CD14-positive monocyte (primary cell): ENCODE data around the gene RAPGEF1. TPM values are rescaled to one million over a fixed set of nuclear protein-coding genes. Genes with fewer than 3 reads are reported as not detected.

Experiments
- DNase-seq, 3 donors: peaks; one replicate each; pipeline ENCODE4 v3.0.0-alpha.2; 2011 to 2022
- H2AFZ ChIP-seq: 2 replicates; pipeline ENCODE4 v1.6.0; 2012; ENCODE audit warnings: mild to moderate bottlenecking, low read depth, low read length, inconsistent platforms; ENCODE audit not compliant: insufficient read depth, poor library complexity, severe bottlenecking
- H3K27ac ChIP-seq, 2 donors: 1 replicate in 1 of 2; 2 replicates in 1 of 2; pipeline ENCODE4 v1.5.1; 2012 to 2013; ENCODE audit warnings: low read length in 2 of 2, control low read depth in 1 of 2, inconsistent platforms in 1 of 2, low read depth in 1 of 2, mild to moderate bottlenecking in 1 of 2
- H3K27me3 ChIP-seq, 2 donors: one replicate each; pipeline versions ENCODE4 v1.6.0 to v1.6.1; 2011 to 2013; ENCODE audit warnings: low read length in 2 of 2; ENCODE audit not compliant: control insufficient read depth in 2 of 2, insufficient read depth in 2 of 2
- H3K36me3 ChIP-seq, 2 donors: replicated peaks in 1 of 2; 1 replicate in 1 of 2; 2 replicates in 1 of 2; pipeline versions ENCODE4 v1.5.1 to v1.6.1; 2012 to 2013; ENCODE audit warnings: low read length in 2 of 2, control low read depth in 1 of 2, inconsistent platforms in 1 of 2, mild to moderate bottlenecking in 1 of 2; ENCODE audit not compliant: insufficient read depth in 2 of 2, control insufficient read depth in 1 of 2
- H3K4me1 ChIP-seq, 2 donors: 1 replicate in 1 of 2; 2 replicates in 1 of 2; pipeline versions ENCODE4 v1.5.1 to v1.6.1; 2012 to 2013; ENCODE audit warnings: low read length in 2 of 2, control low read depth in 1 of 2, inconsistent platforms in 1 of 2, mild to moderate bottlenecking in 1 of 2, moderate library complexity in 1 of 2; ENCODE audit not compliant: insufficient read depth in 2 of 2, control insufficient read depth in 1 of 2
- H3K4me2 ChIP-seq: replicated peaks from 2 replicates; pipeline ENCODE3; 2012; ENCODE audit warnings: low read length, moderate library complexity, mild to moderate bottlenecking; ENCODE audit not compliant: poor library complexity, severe bottlenecking; ENCODE audit errors: extremely low read depth
- H3K4me3 ChIP-seq, 3 experiments: fragments of 200-600 bp in 1 of 3; sonication (generic) in 1 of 3; replicated peaks in 1 of 3; 1 replicate in 2 of 3; 2 replicates in 1 of 3; pipeline ENCODE4 v1.5.1; 2011 to 2013; ENCODE audit warnings: low read length in 3 of 3, mild to moderate bottlenecking in 3 of 3, control low read depth in 2 of 3, low read depth in 2 of 3, inconsistent platforms in 1 of 3, moderate library complexity in 1 of 3
- H3K79me2 ChIP-seq: 2 replicates; pipeline ENCODE4 v1.6.0; 2012; ENCODE audit warnings: mild to moderate bottlenecking, control low read depth, inconsistent platforms, low read length, moderate library complexity; ENCODE audit not compliant: insufficient read depth
- H3K9ac ChIP-seq: 2 replicates; pipeline ENCODE4 v1.6.0; 2017; ENCODE audit warnings: low read length, mild to moderate bottlenecking; ENCODE audit not compliant: insufficient read depth, poor library complexity, severe bottlenecking
- H3K9me3 ChIP-seq, 2 donors: replicated peaks in 1 of 2; 1 replicate in 1 of 2; 2 replicates in 1 of 2; pipeline versions ENCODE4 v1.5.1 to v1.6.1; 2012 to 2013; ENCODE audit warnings: low read length in 2 of 2, control low read depth in 1 of 2; ENCODE audit not compliant: control insufficient read depth in 1 of 2, insufficient read depth in 1 of 2
- H4K20me1 ChIP-seq: 2 replicates; pipeline ENCODE4 v1.6.0; 2012; ENCODE audit warnings: mild to moderate bottlenecking, low read length, control low read depth, moderate library complexity; ENCODE audit not compliant: insufficient read depth
- H3K27ac Mint-ChIP-seq, 7 donors: one replicate each; pipeline ENCODE4 v1.8.0; 2020; ENCODE audit warnings: mild to moderate bottlenecking in 7 of 7, mixed read lengths in 7 of 7, moderate library complexity in 6 of 7, inconsistent platforms in 2 of 7
- H3K27me3 Mint-ChIP-seq, 3 donors: one replicate each; pipeline ENCODE4 v1.8.0; 2021 to 2022; ENCODE audit warnings: low read depth in 3 of 3, mild to moderate bottlenecking in 3 of 3, mixed read lengths in 3 of 3, moderate library complexity in 3 of 3, inconsistent platforms in 1 of 3
- H3K36me3 Mint-ChIP-seq, 2 donors: one replicate each; pipeline ENCODE4 v1.8.0; 2020; ENCODE audit warnings: mixed read lengths in 2 of 2, inconsistent platforms in 1 of 2, mild to moderate bottlenecking in 1 of 2
- H3K4me1 Mint-ChIP-seq: one replicate; pipeline ENCODE4 v1.8.0; 2020; ENCODE audit warnings: mild to moderate bottlenecking, mixed read lengths
- H3K4me3 Mint-ChIP-seq, 2 donors: one replicate each; pipeline ENCODE4 v1.8.0; 2020; ENCODE audit warnings: mild to moderate bottlenecking in 2 of 2, mixed read lengths in 2 of 2, moderate library complexity in 1 of 2
- H3K9me3 Mint-ChIP-seq, 7 donors: one replicate each; pipeline ENCODE4 v1.8.0; 2020 to 2022; ENCODE audit warnings: mixed read lengths in 7 of 7, mild to moderate bottlenecking in 6 of 7, moderate library complexity in 6 of 7, inconsistent platforms in 2 of 7
- WGBS: methylation state at CpG from one replicate; pipeline ENCODE4 v1.1.5; 2013; ENCODE audit warnings: missing lambda C conversion rate; ENCODE audit not compliant: insufficient coverage; 5-methylcytosine and 5-hydroxymethylcytosine counted together
- intact Hi-C, 2 donors: fragments of 100-400 bp; cut with micrococcal nuclease; formaldehyde crosslinking; loops; one replicate each; pipeline versions ENCODE4 v1.15.0 to v1.15.1; 2023
- polyA plus RNA-seq, 3 donors: library from polyadenylated mRNA; depleted of rRNA in 1 of 3; unstranded in 2 of 3; stranded (reverse) in 1 of 3; fragments of 300-500 nt in 2 of 3; fragments of >200 nt in 1 of 3; fragmentation: Illumina TruSeq in 2 of 3; gene quantifications; 1 replicate in 2 of 3; 2 replicates in 1 of 3; pipeline ENCODE4 v1.2.3, GENCODE V29; 2012 to 2021
- TF ChIP-seq, protein P1 (sequence below): fragments of 200-600 bp; IDR thresholded peaks from one replicate; pipeline ENCODE4 v1.8.0; 2022; ENCODE audit warnings: antibody characterized with exemption, mild to moderate bottlenecking

Gene RAPGEF1
- polyA plus RNA-seq, 3 donors = 1.7 to 71.7 (median 3.0) TPM

DNA sequence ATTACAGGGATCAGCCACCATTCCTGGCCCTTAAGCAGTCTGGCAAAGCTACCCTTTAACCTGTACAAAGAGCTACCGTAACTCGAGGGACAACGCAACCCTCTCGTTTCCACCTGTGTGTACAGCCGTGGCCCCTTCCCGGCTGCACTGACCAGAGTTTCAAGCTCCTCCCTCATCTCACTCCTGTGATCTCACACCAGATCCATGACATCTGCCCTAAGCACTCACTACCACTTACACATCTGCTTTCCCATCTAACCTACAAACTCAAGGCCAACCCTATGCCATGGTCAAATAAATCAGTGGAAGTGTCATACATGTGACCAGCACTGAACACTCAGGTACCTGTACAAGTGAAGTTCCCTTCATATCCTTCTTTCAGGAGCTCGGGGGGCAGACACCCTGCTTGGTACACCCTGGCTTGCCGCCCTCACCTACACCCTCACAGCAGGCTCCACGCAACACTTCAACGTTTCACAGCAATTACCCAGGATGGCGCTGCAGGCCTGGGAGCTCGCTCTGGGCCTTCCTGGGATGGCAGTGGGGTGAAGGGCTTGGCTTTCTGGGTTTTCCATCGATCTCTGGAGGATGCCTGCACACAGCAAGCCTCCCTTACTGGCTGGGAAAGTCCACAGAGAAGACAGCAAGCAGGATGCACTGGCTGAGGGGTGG lies 132.8 kb downstream of the RAPGEF1 start:
- peaks cover 19% of the 10 kb centered on the region for H3K4me1 Mint-ChIP-seq
- Histone ChIP-seq H3K27ac (no peak overlapping the region), H3K9me3 (no peaks in the 10 kb centered on the region), H3K4me3 (no peak overlapping the region), H3K4me1 (peaks cover 15 to 23% of the 10 kb centered on the region in 2 donors), H3K9ac (no peak overlapping the region), H3K27me3 (no peaks in the 10 kb centered on the region), H3K79me2 (peaks cover 4% of the 10 kb centered on the region), H3K4me2 (no peak overlapping the region), H4K20me1 (peaks cover 26% of the 10 kb centered on the region), H2AFZ (no peak overlapping the region), H3K36me3 (peaks cover 83 to 100% of the 10 kb centered on the region in 2 donors)
- H3K27ac Mint-ChIP-seq = peak overlapping the region in 2 of 7 donors; percentile 28 to 69
- intact Hi-C loops = no loop called here
- 97% methylated on average over 10 of the region's 13 CpGs for WGBS
- no peak for DNase-seq
- no peak overlapping the region for H3K4me3 Mint-ChIP-seq
- TF ChIP-seq, protein P1, sequence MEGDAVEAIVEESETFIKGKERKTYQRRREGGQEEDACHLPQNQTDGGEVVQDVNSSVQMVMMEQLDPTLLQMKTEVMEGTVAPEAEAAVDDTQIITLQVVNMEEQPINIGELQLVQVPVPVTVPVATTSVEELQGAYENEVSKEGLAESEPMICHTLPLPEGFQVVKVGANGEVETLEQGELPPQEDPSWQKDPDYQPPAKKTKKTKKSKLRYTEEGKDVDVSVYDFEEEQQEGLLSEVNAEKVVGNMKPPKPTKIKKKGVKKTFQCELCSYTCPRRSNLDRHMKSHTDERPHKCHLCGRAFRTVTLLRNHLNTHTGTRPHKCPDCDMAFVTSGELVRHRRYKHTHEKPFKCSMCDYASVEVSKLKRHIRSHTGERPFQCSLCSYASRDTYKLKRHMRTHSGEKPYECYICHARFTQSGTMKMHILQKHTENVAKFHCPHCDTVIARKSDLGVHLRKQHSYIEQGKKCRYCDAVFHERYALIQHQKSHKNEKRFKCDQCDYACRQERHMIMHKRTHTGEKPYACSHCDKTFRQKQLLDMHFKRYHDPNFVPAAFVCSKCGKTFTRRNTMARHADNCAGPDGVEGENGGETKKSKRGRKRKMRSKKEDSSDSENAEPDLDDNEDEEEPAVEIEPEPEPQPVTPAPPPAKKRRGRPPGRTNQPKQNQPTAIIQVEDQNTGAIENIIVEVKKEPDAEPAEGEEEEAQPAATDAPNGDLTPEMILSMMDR = no peak
- peaks cover 0 to 1% (median 0%) of the 10 kb centered on the region in 3 donors for H3K27me3 Mint-ChIP-seq
- H3K9me3 Mint-ChIP-seq = no peaks in the 10 kb centered on the region
- peaks cover 97% of the 10 kb centered on the region in 2 donors for H3K36me3 Mint-ChIP-seq

DNA sequence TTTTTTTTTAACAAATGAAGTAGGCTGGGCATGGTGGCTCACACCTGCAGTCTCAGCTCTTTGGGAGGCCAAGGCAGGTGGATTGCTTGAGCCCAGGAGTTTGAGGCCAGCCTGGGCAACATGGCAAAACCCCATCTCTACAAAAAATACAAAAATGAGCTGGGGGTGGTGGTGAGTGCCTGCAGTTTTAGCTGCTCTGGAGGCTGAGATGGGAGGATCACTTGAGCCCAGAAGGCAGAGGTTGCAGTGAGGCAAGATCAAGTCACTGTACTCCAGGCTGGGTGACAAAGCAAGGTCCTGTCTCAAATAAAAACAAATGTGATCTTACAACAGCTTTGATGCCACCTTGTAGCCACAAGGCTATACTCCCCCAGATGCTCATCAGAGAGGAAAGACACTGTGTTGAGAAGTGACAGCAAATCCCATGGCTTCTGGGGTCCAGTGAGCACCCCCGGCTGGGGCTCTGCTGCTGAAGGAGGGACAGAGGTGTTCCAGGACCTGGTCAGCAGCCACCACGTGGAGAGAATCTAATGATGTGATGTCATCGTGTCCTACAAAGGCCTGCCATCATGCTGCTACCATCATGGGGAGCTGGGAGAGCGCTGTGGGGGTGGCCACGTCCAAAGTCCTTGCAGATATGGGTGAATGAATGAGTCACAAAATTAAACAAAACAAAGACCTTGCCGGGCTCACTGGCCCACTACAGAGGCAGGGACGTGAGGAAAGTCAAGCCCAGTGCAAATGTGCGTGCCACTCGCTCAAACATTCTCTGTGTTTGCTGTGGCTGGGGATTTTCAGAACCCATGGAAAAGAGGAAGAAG lies 133.9 kb downstream of the RAPGEF1 start:
- H3K36me3 ChIP-seq = peaks cover 86 to 100% of the 10 kb centered on the region in 2 donors
- Mint-ChIP-seq H3K27me3 (peaks cover 0 to 1% (median 0%) of the 10 kb centered on the region in 3 donors), H3K4me3 (no peak overlapping the region), H3K4me1 (peaks cover 19% of the 10 kb centered on the region), H3K27ac (peak overlapping the region; percentile 8 to 86 (median 43)), H3K36me3 (peaks cover 97 to 99% of the 10 kb centered on the region in 2 donors), H3K9me3 (no peaks in the 10 kb centered on the region)
- no peak overlapping the region for H3K4me2 ChIP-seq
- intact Hi-C loops = no loop called here
- H3K9me3 ChIP-seq = no peaks in the 10 kb centered on the region
- H3K9ac ChIP-seq = no peak overlapping the region
- no peak overlapping the region for H3K4me3 ChIP-seq
- H3K4me1 ChIP-seq = peaks cover 15 to 23% of the 10 kb centered on the region in 2 donors
- no peak for DNase-seq
- H2AFZ ChIP-seq = no peak overlapping the region
- 85% methylated on average over 3 of the region's 9 CpGs for WGBS
- H3K27ac ChIP-seq = peak overlapping the region in 1 of 2 donors; percentile 18
- TF ChIP-seq, protein P1 = no peak
- peaks cover 4% of the 10 kb centered on the region for H3K79me2 ChIP-seq
- H3K27me3 ChIP-seq = no peaks in the 10 kb centered on the region
- peaks cover 25% of the 10 kb centered on the region for H4K20me1 ChIP-seq
